CD14-positive monocyte (primary cell): Measurements from ENCODE around the gene ACSM3. TPM values are rescaled to one million over a fixed set of nuclear protein-coding genes. Genes with fewer than 3 reads are reported as not detected.

Experiments used
- DNase-seq, 3 donors: peaks; one replicate each; pipeline ENCODE4 v3.0.0-alpha.2; 2011 to 2022
- H2AFZ ChIP-seq: 2 replicates; pipeline ENCODE4 v1.6.0; 2012; ENCODE audit warnings: mild to moderate bottlenecking, low read depth, low read length, inconsistent platforms; ENCODE audit not compliant: insufficient read depth, poor library complexity, severe bottlenecking
- H3K27ac ChIP-seq, 2 donors: 1 replicate in 1 of 2; 2 replicates in 1 of 2; pipeline ENCODE4 v1.5.1; 2012 to 2013; ENCODE audit warnings: low read length in 2 of 2, control low read depth in 1 of 2, inconsistent platforms in 1 of 2, low read depth in 1 of 2, mild to moderate bottlenecking in 1 of 2
- H3K27me3 ChIP-seq, 2 donors: one replicate each; pipeline versions ENCODE4 v1.6.0 to v1.6.1; 2011 to 2013; ENCODE audit warnings: low read length in 2 of 2; ENCODE audit not compliant: control insufficient read depth in 2 of 2, insufficient read depth in 2 of 2
- H3K36me3 ChIP-seq, 2 donors: replicated peaks in 1 of 2; 1 replicate in 1 of 2; 2 replicates in 1 of 2; pipeline versions ENCODE4 v1.5.1 to v1.6.1; 2012 to 2013; ENCODE audit warnings: low read length in 2 of 2, control low read depth in 1 of 2, inconsistent platforms in 1 of 2, mild to moderate bottlenecking in 1 of 2; ENCODE audit not compliant: insufficient read depth in 2 of 2, control insufficient read depth in 1 of 2
- H3K4me1 ChIP-seq, 2 donors: 1 replicate in 1 of 2; 2 replicates in 1 of 2; pipeline versions ENCODE4 v1.5.1 to v1.6.1; 2012 to 2013; ENCODE audit warnings: low read length in 2 of 2, control low read depth in 1 of 2, inconsistent platforms in 1 of 2, mild to moderate bottlenecking in 1 of 2, moderate library complexity in 1 of 2; ENCODE audit not compliant: insufficient read depth in 2 of 2, control insufficient read depth in 1 of 2
- H3K4me2 ChIP-seq: replicated peaks from 2 replicates; pipeline ENCODE3; 2012; ENCODE audit warnings: low read length, moderate library complexity, mild to moderate bottlenecking; ENCODE audit not compliant: poor library complexity, severe bottlenecking; ENCODE audit errors: extremely low read depth
- H3K4me3 ChIP-seq, 3 experiments: fragments of 200-600 bp in 1 of 3; sonication (generic) in 1 of 3; replicated peaks in 1 of 3; 1 replicate in 2 of 3; 2 replicates in 1 of 3; pipeline ENCODE4 v1.5.1; 2011 to 2013; ENCODE audit warnings: low read length in 3 of 3, mild to moderate bottlenecking in 3 of 3, control low read depth in 2 of 3, low read depth in 2 of 3, inconsistent platforms in 1 of 3, moderate library complexity in 1 of 3
- H3K79me2 ChIP-seq: 2 replicates; pipeline ENCODE4 v1.6.0; 2012; ENCODE audit warnings: mild to moderate bottlenecking, control low read depth, inconsistent platforms, low read length, moderate library complexity; ENCODE audit not compliant: insufficient read depth
- H3K9ac ChIP-seq: 2 replicates; pipeline ENCODE4 v1.6.0; 2017; ENCODE audit warnings: low read length, mild to moderate bottlenecking; ENCODE audit not compliant: insufficient read depth, poor library complexity, severe bottlenecking
- H3K9me3 ChIP-seq, 2 donors: replicated peaks in 1 of 2; 1 replicate in 1 of 2; 2 replicates in 1 of 2; pipeline versions ENCODE4 v1.5.1 to v1.6.1; 2012 to 2013; ENCODE audit warnings: low read length in 2 of 2, control low read depth in 1 of 2; ENCODE audit not compliant: control insufficient read depth in 1 of 2, insufficient read depth in 1 of 2
- H4K20me1 ChIP-seq: 2 replicates; pipeline ENCODE4 v1.6.0; 2012; ENCODE audit warnings: mild to moderate bottlenecking, low read length, control low read depth, moderate library complexity; ENCODE audit not compliant: insufficient read depth
- H3K27ac Mint-ChIP-seq, 7 donors: one replicate each; pipeline ENCODE4 v1.8.0; 2020; ENCODE audit warnings: mild to moderate bottlenecking in 7 of 7, mixed read lengths in 7 of 7, moderate library complexity in 6 of 7, inconsistent platforms in 2 of 7
- H3K27me3 Mint-ChIP-seq, 3 donors: one replicate each; pipeline ENCODE4 v1.8.0; 2021 to 2022; ENCODE audit warnings: low read depth in 3 of 3, mild to moderate bottlenecking in 3 of 3, mixed read lengths in 3 of 3, moderate library complexity in 3 of 3, inconsistent platforms in 1 of 3
- H3K36me3 Mint-ChIP-seq, 2 donors: one replicate each; pipeline ENCODE4 v1.8.0; 2020; ENCODE audit warnings: mixed read lengths in 2 of 2, inconsistent platforms in 1 of 2, mild to moderate bottlenecking in 1 of 2
- H3K4me1 Mint-ChIP-seq: one replicate; pipeline ENCODE4 v1.8.0; 2020; ENCODE audit warnings: mild to moderate bottlenecking, mixed read lengths
- H3K4me3 Mint-ChIP-seq, 2 donors: one replicate each; pipeline ENCODE4 v1.8.0; 2020; ENCODE audit warnings: mild to moderate bottlenecking in 2 of 2, mixed read lengths in 2 of 2, moderate library complexity in 1 of 2
- H3K9me3 Mint-ChIP-seq, 7 donors: one replicate each; pipeline ENCODE4 v1.8.0; 2020 to 2022; ENCODE audit warnings: mixed read lengths in 7 of 7, mild to moderate bottlenecking in 6 of 7, moderate library complexity in 6 of 7, inconsistent platforms in 2 of 7
- WGBS: methylation state at CpG from one replicate; pipeline ENCODE4 v1.1.5; 2013; ENCODE audit warnings: missing lambda C conversion rate; ENCODE audit not compliant: insufficient coverage; 5-methylcytosine and 5-hydroxymethylcytosine counted together
- intact Hi-C, 2 donors: fragments of 100-400 bp; cut with micrococcal nuclease; formaldehyde crosslinking; loops; one replicate each; pipeline versions ENCODE4 v1.15.0 to v1.15.1; 2023
- polyA plus RNA-seq, 3 donors: library from polyadenylated mRNA; depleted of rRNA in 1 of 3; unstranded in 2 of 3; stranded (reverse) in 1 of 3; fragments of 300-500 nt in 2 of 3; fragments of >200 nt in 1 of 3; fragmentation: Illumina TruSeq in 2 of 3; gene quantifications; 1 replicate in 2 of 3; 2 replicates in 1 of 3; pipeline ENCODE4 v1.2.3, GENCODE V29; 2012 to 2021
- TF ChIP-seq, protein P1 (sequence below): fragments of 200-600 bp; IDR thresholded peaks from one replicate; pipeline ENCODE4 v1.8.0; 2022; ENCODE audit warnings: antibody characterized with exemption, mild to moderate bottlenecking

ACSM3 gene
- polyA plus RNA-seq, 3 donors: 1.6 to 5.1 (median 1.9) TPM

DNA sequence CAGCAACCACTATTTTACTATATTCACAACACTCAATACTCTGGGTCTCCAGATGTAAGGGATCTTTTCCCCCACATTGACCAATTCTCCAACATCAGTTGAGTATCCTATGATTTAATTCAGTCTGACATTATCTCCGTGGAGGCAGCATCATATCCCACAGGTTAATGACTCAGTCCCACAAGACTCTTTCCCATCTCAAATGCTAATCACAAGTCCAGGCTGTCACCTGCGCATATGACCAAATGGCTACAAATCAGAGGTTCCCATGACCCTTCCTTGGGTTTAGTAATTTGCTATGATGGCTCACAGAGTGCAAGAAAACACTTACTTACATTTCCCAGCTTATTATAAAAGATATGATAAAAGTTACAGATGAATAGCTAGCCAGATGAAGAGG is 18.7 kb downstream of the ACSM3 start:
- TF ChIP-seq, protein P1, sequence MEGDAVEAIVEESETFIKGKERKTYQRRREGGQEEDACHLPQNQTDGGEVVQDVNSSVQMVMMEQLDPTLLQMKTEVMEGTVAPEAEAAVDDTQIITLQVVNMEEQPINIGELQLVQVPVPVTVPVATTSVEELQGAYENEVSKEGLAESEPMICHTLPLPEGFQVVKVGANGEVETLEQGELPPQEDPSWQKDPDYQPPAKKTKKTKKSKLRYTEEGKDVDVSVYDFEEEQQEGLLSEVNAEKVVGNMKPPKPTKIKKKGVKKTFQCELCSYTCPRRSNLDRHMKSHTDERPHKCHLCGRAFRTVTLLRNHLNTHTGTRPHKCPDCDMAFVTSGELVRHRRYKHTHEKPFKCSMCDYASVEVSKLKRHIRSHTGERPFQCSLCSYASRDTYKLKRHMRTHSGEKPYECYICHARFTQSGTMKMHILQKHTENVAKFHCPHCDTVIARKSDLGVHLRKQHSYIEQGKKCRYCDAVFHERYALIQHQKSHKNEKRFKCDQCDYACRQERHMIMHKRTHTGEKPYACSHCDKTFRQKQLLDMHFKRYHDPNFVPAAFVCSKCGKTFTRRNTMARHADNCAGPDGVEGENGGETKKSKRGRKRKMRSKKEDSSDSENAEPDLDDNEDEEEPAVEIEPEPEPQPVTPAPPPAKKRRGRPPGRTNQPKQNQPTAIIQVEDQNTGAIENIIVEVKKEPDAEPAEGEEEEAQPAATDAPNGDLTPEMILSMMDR: no peak
- Mint-ChIP-seq H3K27me3 (peaks cover 0 to 1% (median 0%) of the 10 kb centered on the region in 3 donors), H3K36me3 (peaks cover 19% of the 10 kb centered on the region in 2 donors), H3K27ac (no peak overlapping the region), H3K4me3 (no peak overlapping the region), H3K4me1 (peaks cover 11% of the 10 kb centered on the region), H3K9me3 (peaks cover 0 to 2% (median 0%) of the 10 kb centered on the region in 7 donors)
- no peak overlapping the region for H3K9ac ChIP-seq
- no peak overlapping the region for H3K4me2 ChIP-seq
- H3K36me3 ChIP-seq: peaks cover 0 to 12% of the 10 kb centered on the region in 2 donors
- no peaks in the 10 kb centered on the region for H3K27me3 ChIP-seq
- H3K4me1 ChIP-seq: peaks cover 6 to 13% of the 10 kb centered on the region in 2 donors
- H3K9me3 ChIP-seq: no peaks in the 10 kb centered on the region
- no peaks in the 10 kb centered on the region for H4K20me1 ChIP-seq
- intact Hi-C loops: no loop called here
- no peak overlapping the region for H3K4me3 ChIP-seq
- no peaks in the 10 kb centered on the region for H3K79me2 ChIP-seq
- no peak overlapping the region for H3K27ac ChIP-seq
- no CpG with 5 or more reads among the region's 2 CpGs for WGBS
- no peak for DNase-seq
- H2AFZ ChIP-seq: no peak overlapping the region

DNA sequence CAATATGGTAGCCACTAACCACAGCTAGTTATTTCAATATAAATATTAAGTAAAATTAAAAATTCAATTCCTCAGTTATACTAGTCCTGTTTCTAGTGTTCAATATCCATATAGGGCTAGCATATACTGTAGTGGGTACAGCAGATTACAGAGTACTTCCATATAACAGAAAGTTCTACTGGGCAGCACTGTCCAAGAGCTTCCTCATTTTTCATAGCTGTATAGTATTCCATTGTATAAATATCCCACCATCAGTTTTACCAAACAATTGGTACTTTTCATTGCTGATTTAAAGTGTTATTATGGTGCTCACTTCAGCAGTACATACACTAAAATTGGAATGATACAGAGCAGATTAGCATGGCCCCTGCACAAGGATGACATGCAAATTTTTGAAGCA is 20.4 kb downstream of the ACSM3 start:
- no peak overlapping the region for H3K4me2 ChIP-seq
- H3K27ac Mint-ChIP-seq: no peak overlapping the region
- no peak overlapping the region for H3K9ac ChIP-seq
- peaks cover 0 to 3% of the 10 kb centered on the region in 2 donors for H3K36me3 ChIP-seq
- H3K4me1 Mint-ChIP-seq: peaks cover 11% of the 10 kb centered on the region
- H3K9me3 Mint-ChIP-seq: peaks cover 0 to 2% (median 0%) of the 10 kb centered on the region in 7 donors
- no peak overlapping the region for H3K27ac ChIP-seq
- H3K27me3 Mint-ChIP-seq: peaks cover 0 to 1% (median 0%) of the 10 kb centered on the region in 3 donors
- DNase-seq: no peak
- H3K4me1 ChIP-seq: peaks cover 6 to 13% of the 10 kb centered on the region in 2 donors
- H3K79me2 ChIP-seq: no peaks in the 10 kb centered on the region
- H3K4me3 Mint-ChIP-seq: no peak overlapping the region
- H3K9me3 ChIP-seq: no peaks in the 10 kb centered on the region
- no peaks in the 10 kb centered on the region for H3K27me3 ChIP-seq
- H3K4me3 ChIP-seq: no peak overlapping the region
- TF ChIP-seq, protein P1: no peak
- intact Hi-C loops: no loop called here
- peaks cover 15 to 17% of the 10 kb centered on the region in 2 donors for H3K36me3 Mint-ChIP-seq
- H4K20me1 ChIP-seq: no peaks in the 10 kb centered on the region
- H2AFZ ChIP-seq: no peak overlapping the region
